Renal cortex interstitium (tissue), 11 donors: ENCODE data around the gene ESF1. TPM values are rescaled to one million over a fixed set of nuclear protein-coding genes. Genes with fewer than 3 reads are reported as not detected.

ENCODE experiments used
- DNase-seq, 11 donors: peaks; one replicate each; pipeline ENCODE4 v3.0.0-alpha.2; 2013; ENCODE audit warnings: low read depth in 9 of 11, low spot score in 4 of 11; ENCODE audit errors: extremely low read depth in 1 of 11
- polyA plus RNA-seq, 3 donors: library from polyadenylated mRNA; unstranded; fragments of 120-200 nt; gene quantifications; one replicate each; pipeline ENCODE4 v1.2.1, GENCODE V29; 2013; ENCODE audit not compliant: insufficient read length in 3 of 3

Gene ESF1
- polyA plus RNA-seq, 3 donors: 25.4 to 30.3 (median 26.3) TPM

GRCh38 chr20:13694420-13695150 lies 90.1 kb downstream of the ESF1 start:
- DNase-seq: no peak

- no peak for DNase-seq
These were observed 91.7 kb downstream of the ESF1 start for GRCh38 chr20:13692802-13693736.

GRCh38 chr20:13690943-13691342 lies 93.8 kb downstream of the ESF1 start:
- peak in 8 of 11 donors; percentile 18 to 54 (median 33) for DNase-seq

- DNase-seq: no peak
These were observed 96.9 kb downstream of the ESF1 start for GRCh38 chr20:13687815-13688214.

GRCh38 chr20:13685623-13686022 lies 99.1 kb downstream of the ESF1 start:
- DNase-seq: no peak

- no peak for DNase-seq
These were observed 100.0 kb downstream of the ESF1 start for GRCh38 chr20:13684566-13685222.

GRCh38 chr20:13683833-13684232 lies 100.9 kb downstream of the ESF1 start:
- DNase-seq: no peak

GRCh38 chr20:13681248-13682125 lies 103.2 kb downstream of the ESF1 start:
- no peak for DNase-seq

GRCh38 chr20:13678944-13679343 lies 105.8 kb downstream of the ESF1 start:
- no peak for DNase-seq

GRCh38 chr20:13677241-13677640 lies 107.5 kb downstream of the ESF1 start:
- peak in 6 of 11 donors; percentile 15 to 59 (median 33) for DNase-seq

GRCh38 chr20:13676682-13677081 lies 108.0 kb downstream of the ESF1 start:
- no peak for DNase-seq

- no peak for DNase-seq
These were observed 112.0 kb downstream of the ESF1 start for GRCh38 chr20:13672690-13673089.

GRCh38 chr20:13671916-13672378 lies 112.8 kb downstream of the ESF1 start:
- no peak for DNase-seq

- DNase-seq: no peak
These were observed 113.2 kb downstream of the ESF1 start for GRCh38 chr20:13671512-13671911.

GRCh38 chr20:13670160-13670559 lies 114.6 kb downstream of the ESF1 start:
- no peak for DNase-seq

GRCh38 chr20:13665709-13666395 lies 118.9 kb downstream of the ESF1 start:
- no peak for DNase-seq
